Fibroblast of lung (primary cell): Measurements from ENCODE around the gene MYH13. TPM values are rescaled to one million over a fixed set of nuclear protein-coding genes. Genes with fewer than 3 reads are reported as not detected.

Source experiments
- DNase-seq, 2 donors: peaks; one replicate each; pipeline versions ENCODE4 v3.0.0 to v3.0.0-alpha.2; 2010; ENCODE audit warnings: low read depth in 2 of 2
- H2AFZ ChIP-seq: 2 replicates; pipeline ENCODE4 v1.5.1; 2012; ENCODE audit warnings: low read length, control low read depth, inconsistent platforms
- H3K27ac ChIP-seq: 2 replicates; pipeline ENCODE4 v1.5.1; 2011; ENCODE audit warnings: low read length, control low read depth; ENCODE audit not compliant: insufficient read depth
- H3K27me3 ChIP-seq: 2 replicates; pipeline ENCODE4 v1.5.1; 2011; ENCODE audit warnings: mild to moderate bottlenecking, low read length; ENCODE audit not compliant: control insufficient read depth, insufficient read depth
- H3K36me3 ChIP-seq: 2 replicates; pipeline ENCODE4 v1.5.1; 2011; ENCODE audit warnings: low read length; ENCODE audit not compliant: control insufficient read depth, insufficient read depth
- H3K4me1 ChIP-seq: 2 replicates; pipeline ENCODE4 v1.5.1; 2011; ENCODE audit warnings: low read length; ENCODE audit not compliant: control insufficient read depth, insufficient read depth; ENCODE audit errors: extremely low read depth
- H3K4me2 ChIP-seq: 2 replicates; pipeline ENCODE4 v1.5.1; 2011; ENCODE audit warnings: low read length, control low read depth; ENCODE audit not compliant: insufficient read depth; ENCODE audit errors: extremely low read depth
- H3K4me3 ChIP-seq, 4 experiments: fragments of 200-600 bp in 1 of 4; sonication (generic) in 1 of 4; replicated peaks in 1 of 4; 2 replicates each; pipeline ENCODE4 v1.5.1; 2011 to 2016; ENCODE audit warnings: low read length in 4 of 4, low read depth in 3 of 4, mild to moderate bottlenecking in 3 of 4, control low read depth in 2 of 4, inconsistent platforms in 1 of 4, mixed read lengths in 1 of 4; ENCODE audit not compliant: insufficient read depth in 1 of 4; ENCODE audit errors: control extremely low read depth in 1 of 4
- H3K79me2 ChIP-seq: 2 replicates; pipeline ENCODE4 v1.5.1; 2012; ENCODE audit warnings: mild to moderate bottlenecking, low read length, inconsistent platforms; ENCODE audit not compliant: control insufficient read depth, insufficient read depth
- H3K9ac ChIP-seq: 2 replicates; pipeline ENCODE4 v1.5.1; 2011; ENCODE audit warnings: mild to moderate bottlenecking, low read length, control low read depth; ENCODE audit not compliant: insufficient read depth
- H3K9me3 ChIP-seq: 2 replicates; pipeline ENCODE4 v1.5.1; 2012; ENCODE audit warnings: low read depth, low read length; ENCODE audit not compliant: control insufficient read depth, insufficient read depth
- H4K20me1 ChIP-seq: 2 replicates; pipeline ENCODE4 v1.5.1; 2011; ENCODE audit warnings: low read length; ENCODE audit not compliant: control insufficient read depth, insufficient read depth; ENCODE audit errors: extremely low read depth
- EZH2 ChIP-seq: IDR thresholded peaks from 2 replicates; pipeline ENCODE4 v1.5.1; 2012; ENCODE audit warnings: low read length, control low read depth, mild to moderate bottlenecking; ENCODE audit errors: missing control alignments
- polyA plus RNA-seq, 2 donors: library from polyadenylated mRNA; depleted of rRNA in 1 of 2; stranded (reverse) in 1 of 2; unstranded in 1 of 2; fragments of >200 nt; gene quantifications; 2 replicates each; pipeline ENCODE4 v1.2.1, GENCODE V29; 2011 to 2012; ENCODE audit warnings: missing spikeins in 1 of 2
- total RNA-seq: library from RNA; depleted of rRNA; stranded (reverse); fragments of >200 nt; gene quantifications from 2 replicates; pipeline ENCODE4 v1.2.1, GENCODE V29; 2014
- TF ChIP-seq, protein P1 (sequence below), 2 donors: IDR thresholded peaks in 1 of 2; conservative IDR thresholded peaks in 1 of 2; 1 replicate in 1 of 2; 2 replicates in 1 of 2; pipeline ENCODE4 v1.5.1; 2011 to 2012; ENCODE audit warnings: low read length in 2 of 2, control low read depth in 1 of 2, inconsistent platforms in 1 of 2, low read depth in 1 of 2, mild to moderate bottlenecking in 1 of 2

The MYH13 gene
- total and polyA plus RNA-seq, 2 donors (not counting 1 experiment from before 2014, with no cell fraction given): not detected

- Histone ChIP-seq H3K36me3 (no peaks in the 10 kb centered on the region), H3K27ac (no peak overlapping the region), H3K4me1 (no peaks in the 10 kb centered on the region), H3K4me3 (no peak overlapping the region), H2AFZ (no peak overlapping the region), H3K9ac (no peak overlapping the region), H3K4me2 (no peak overlapping the region), H3K79me2 (no peaks in the 10 kb centered on the region), H3K9me3 (no peaks in the 10 kb centered on the region), H3K27me3 (no peaks in the 10 kb centered on the region), H4K20me1 (no peaks in the 10 kb centered on the region)
- TF ChIP-seq, protein P1, sequence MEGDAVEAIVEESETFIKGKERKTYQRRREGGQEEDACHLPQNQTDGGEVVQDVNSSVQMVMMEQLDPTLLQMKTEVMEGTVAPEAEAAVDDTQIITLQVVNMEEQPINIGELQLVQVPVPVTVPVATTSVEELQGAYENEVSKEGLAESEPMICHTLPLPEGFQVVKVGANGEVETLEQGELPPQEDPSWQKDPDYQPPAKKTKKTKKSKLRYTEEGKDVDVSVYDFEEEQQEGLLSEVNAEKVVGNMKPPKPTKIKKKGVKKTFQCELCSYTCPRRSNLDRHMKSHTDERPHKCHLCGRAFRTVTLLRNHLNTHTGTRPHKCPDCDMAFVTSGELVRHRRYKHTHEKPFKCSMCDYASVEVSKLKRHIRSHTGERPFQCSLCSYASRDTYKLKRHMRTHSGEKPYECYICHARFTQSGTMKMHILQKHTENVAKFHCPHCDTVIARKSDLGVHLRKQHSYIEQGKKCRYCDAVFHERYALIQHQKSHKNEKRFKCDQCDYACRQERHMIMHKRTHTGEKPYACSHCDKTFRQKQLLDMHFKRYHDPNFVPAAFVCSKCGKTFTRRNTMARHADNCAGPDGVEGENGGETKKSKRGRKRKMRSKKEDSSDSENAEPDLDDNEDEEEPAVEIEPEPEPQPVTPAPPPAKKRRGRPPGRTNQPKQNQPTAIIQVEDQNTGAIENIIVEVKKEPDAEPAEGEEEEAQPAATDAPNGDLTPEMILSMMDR (conservative IDR thresholded peaks at IDR 0.05 in 1 of 2, IDR thresholded peaks at IDR 0.05 in 1 of 2; ENCODE audit: low read depth in 1 of 2, low read length in 2 of 2): no peak
- DNase-seq: no peak
Measured at GRCh38 chr17:10314329-10314728, 58.5 kb downstream of the MYH13 start.

DNA sequence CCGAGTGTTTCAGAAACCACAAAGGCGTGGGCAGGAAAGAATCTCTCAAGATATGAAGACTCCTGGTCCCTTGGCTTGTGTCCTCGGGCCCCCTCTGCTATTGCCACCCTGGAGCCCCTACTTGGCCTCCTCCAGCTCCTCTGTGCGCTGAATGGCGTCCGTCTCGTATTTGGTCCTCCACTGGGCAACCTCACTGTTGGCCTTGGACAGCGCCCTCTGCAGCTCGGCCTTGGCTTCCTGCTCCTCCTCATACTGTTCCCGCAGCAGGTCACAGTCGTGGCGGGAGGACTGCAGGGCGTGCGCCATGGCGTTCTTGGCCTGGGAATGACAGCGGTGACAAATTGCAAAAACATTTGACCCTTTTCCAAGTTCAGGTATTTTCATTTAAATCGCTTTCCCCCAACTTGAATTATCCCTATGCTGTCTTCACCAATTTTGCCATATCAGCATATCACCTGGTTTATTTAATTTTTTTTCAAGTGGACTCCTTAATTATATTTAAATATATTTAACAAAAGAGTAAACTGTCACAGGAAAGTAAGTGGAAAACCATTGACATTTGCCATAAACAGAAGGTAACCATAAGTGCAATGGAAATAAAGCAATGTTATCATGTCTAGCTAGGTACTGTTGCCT lies 59.7 kb downstream of the MYH13 start:
- Histone ChIP-seq H3K4me2 (no peak overlapping the region), H3K27me3 (no peaks in the 10 kb centered on the region), H3K79me2 (no peaks in the 10 kb centered on the region), H4K20me1 (no peaks in the 10 kb centered on the region), H3K27ac (no peak overlapping the region), H3K4me3 (no peak overlapping the region), H3K4me1 (no peaks in the 10 kb centered on the region), H3K9ac (no peak overlapping the region), H3K36me3 (no peaks in the 10 kb centered on the region), H3K9me3 (no peaks in the 10 kb centered on the region), H2AFZ (no peak overlapping the region)
- TF ChIP-seq, protein P1 (conservative IDR thresholded peaks at IDR 0.05 in 1 of 2, IDR thresholded peaks at IDR 0.05 in 1 of 2; ENCODE audit: low read depth in 1 of 2, low read length in 2 of 2): no peak
- no peak for TF ChIP-seq EZH2
- no peak for DNase-seq

DNA sequence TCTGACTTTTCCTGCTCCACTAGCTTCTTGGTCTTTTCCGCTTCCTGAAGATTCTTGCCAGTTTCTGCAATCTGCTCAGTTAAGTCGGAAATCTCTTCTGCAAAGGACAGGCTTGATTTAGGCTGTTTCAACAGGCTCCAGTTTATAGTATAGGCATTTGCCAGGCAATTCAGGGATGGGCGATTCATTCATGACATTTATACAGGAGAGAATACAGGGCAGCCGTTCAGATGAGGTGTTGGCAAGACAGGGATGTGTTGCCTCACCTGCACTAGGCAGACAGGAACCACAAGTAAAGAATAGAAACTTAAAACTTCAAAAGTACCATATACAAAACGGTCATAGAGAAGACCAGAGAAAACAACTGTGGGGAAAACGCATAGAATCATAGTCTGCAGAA lies 61.7 kb downstream of the MYH13 start:
- no peak overlapping the region for H3K4me2 ChIP-seq
- no peaks in the 10 kb centered on the region for H3K36me3 ChIP-seq
- no peak overlapping the region for H2AFZ ChIP-seq
- TF ChIP-seq, protein P1 (conservative IDR thresholded peaks at IDR 0.05 in 1 of 2, IDR thresholded peaks at IDR 0.05 in 1 of 2; ENCODE audit: low read depth in 1 of 2, low read length in 2 of 2): no peak
- TF ChIP-seq EZH2: no peak
- no peaks in the 10 kb centered on the region for H3K9me3 ChIP-seq
- no peak overlapping the region for H3K4me3 ChIP-seq
- no peaks in the 10 kb centered on the region for H3K79me2 ChIP-seq
- no peaks in the 10 kb centered on the region for H3K4me1 ChIP-seq
- H3K9ac ChIP-seq: no peak overlapping the region
- H4K20me1 ChIP-seq: no peaks in the 10 kb centered on the region
- DNase-seq: no peak
- no peak overlapping the region for H3K27ac ChIP-seq
- no peaks in the 10 kb centered on the region for H3K27me3 ChIP-seq
